Activated CD8-positive, alpha-beta memory T cell treated with anti-CD3 and anti-CD28 coated beads for 36 hours (primary cell): Measurements from ENCODE around the gene CDK18. TPM values are rescaled to one million over a fixed set of nuclear protein-coding genes. Genes with fewer than 3 reads are reported as not detected.

Source experiments
- CTCF ChIA-PET: fragments of 350-600 bp; sonication (Branson Sonifier 250); formaldehyde crosslinking; loops from one replicate; lab custom pipeline; 2021; ENCODE audit warnings: antibody characterized with exemption; lab: Charles Lee
- POLR2A ChIA-PET: fragments of 350-600 bp; sonication (Branson Sonifier 250); formaldehyde crosslinking; loops from one replicate; lab custom pipeline; 2021; ENCODE audit warnings: antibody characterized with exemption; lab: Charles Lee
- total RNA-seq, 2 experiments: library from RNA; stranded (reverse); gene quantifications; one replicate each; pipeline ENCODE4 v1.2.3, GENCODE V29; 2021

Gene CDK18
- total RNA-seq, 2 experiments from 2014 or later: 2.3 to 2.5 TPM

DNA sequence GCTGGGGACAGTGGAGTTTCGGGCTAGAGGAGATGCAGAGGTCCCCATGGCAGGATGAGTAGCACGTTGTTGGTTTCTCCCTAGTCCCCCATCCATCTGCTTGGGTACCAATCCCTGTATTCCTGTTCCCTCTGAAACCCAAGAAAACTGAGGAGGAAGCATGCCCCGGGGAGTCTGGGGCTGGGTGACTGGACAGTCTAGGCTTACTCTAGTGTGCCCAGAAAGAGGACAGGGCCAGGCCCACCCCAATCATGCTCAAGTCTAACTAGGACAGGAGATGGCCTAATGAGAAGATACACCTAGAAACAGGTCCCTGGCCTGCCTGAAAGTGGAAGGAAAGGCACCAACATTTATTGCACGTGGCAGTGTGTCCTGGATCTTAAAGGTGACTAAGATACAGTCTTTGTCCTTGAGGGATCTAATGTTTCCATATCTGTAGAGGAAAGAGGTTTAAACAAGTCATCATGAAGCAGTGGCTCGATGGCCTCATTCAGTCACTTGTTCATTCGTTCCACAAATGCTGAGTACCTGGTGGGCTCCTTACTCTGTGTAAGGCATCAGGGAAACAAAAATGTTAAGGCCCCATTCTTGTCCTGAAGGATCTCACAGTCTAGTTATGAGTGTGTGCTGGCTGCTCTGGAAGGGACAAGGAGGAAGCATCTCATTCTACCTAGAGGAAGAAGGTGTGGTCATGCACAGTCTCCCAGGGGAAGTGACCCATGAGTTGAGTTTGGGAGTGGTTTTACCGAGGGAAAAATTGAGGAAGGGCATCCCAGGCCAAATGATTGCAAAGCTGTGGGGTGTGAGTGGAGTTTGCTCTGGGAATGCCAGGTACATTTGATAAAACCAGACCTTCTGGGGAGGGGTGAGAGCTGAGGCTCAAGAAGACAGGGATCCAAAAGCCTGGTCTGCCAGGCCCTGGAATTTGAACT is 10.0 kb downstream of the CDK18 start:
- ChIA-PET POLR2A (no interaction called here), CTCF (interaction anchor here (0.7 to 2.6 kb wide), 3 partner anchors 10 to 29 kb away, joined by 5 to 14 read pairs (median 5); no protein-coding TSS in a partner anchor)

GRCh38 chr1:205515781-205516253 is 11.3 kb downstream of the CDK18 start:
- POLR2A ChIA-PET: no interaction called here
- CTCF ChIA-PET: interaction anchor here (0.7 to 1.1 kb wide), 3 partner anchors 8 to 31 kb away, joined by 3 to 5 read pairs (median 5); no protein-coding TSS in a partner anchor

- ChIA-PET POLR2A (no interaction called here), CTCF (interaction anchor here (1.1 to 1.4 kb wide), 3 partner anchors 11 to 141 kb away, joined by 3 to 5 read pairs (median 3); no protein-coding TSS in a partner anchor)
Measured at GRCh38 chr1:205516362-205516761, 11.9 kb downstream of the CDK18 start.

GRCh38 chr1:205517288-205517687 is 12.8 kb downstream of the CDK18 start:
- POLR2A ChIA-PET: no interaction called here
- CTCF ChIA-PET: interaction anchor here (0.6 to 1.4 kb wide), 3 partner anchors 10 to 140 kb away, joined by 3 to 4 read pairs (median 3); no protein-coding TSS in a partner anchor

GRCh38 chr1:205517763-205518162 is 13.3 kb downstream of the CDK18 start:
- ChIA-PET POLR2A (no interaction called here), CTCF (interaction anchor here (0.6 to 1.4 kb wide), 3 partner anchors 9 to 140 kb away, joined by 3 to 4 read pairs (median 3); no protein-coding TSS in a partner anchor)

- ChIA-PET POLR2A (interaction anchor here (0.6 kb wide), 1 partner anchor 19 kb away, joined by 9 read pairs; no protein-coding TSS in a partner anchor), CTCF (interaction anchor here (0.9 kb wide), 1 partner anchor 165 kb away, joined by 3 read pairs; no protein-coding TSS in a partner anchor)
Measured at GRCh38 chr1:205518661-205519540, 14.4 kb downstream of the CDK18 start.

DNA sequence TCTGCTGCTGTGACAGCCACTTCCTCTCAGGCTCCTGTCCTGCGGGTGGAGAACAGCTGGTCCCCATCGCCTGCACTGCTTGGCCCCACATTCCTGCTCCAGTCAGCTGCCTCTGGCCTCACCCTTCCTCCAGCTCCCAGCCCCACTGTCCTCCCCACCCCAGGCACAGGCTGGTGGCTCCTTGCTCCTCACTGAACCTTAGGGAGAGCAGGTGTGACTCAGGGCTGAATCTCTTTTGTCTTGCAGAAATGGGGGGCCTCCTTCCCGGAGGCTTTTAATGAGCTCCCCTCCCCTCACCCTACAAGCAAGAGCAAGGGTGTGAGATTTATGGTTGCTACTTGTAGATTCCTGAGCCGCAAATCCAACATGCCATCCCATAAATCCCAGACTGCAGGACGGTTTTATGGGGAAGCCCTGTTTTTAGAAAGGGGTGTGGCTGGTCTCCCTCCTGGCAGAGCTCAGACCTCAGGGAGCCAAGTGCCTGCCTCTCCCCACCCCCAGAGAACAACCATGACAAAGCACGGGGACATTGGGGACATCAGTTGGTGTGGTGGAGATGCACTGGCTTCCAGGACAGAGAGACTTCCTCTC is 15.2 kb downstream of the CDK18 start:
- POLR2A ChIA-PET: interaction anchor here (0.6 kb wide), 1 partner anchor 18 kb away, joined by 9 read pairs; no protein-coding TSS in a partner anchor
- CTCF ChIA-PET: interaction anchor here (0.7 to 0.9 kb wide), 2 partner anchors 15 to 165 kb away, joined by 3 read pairs; partner anchors contain the start of gene CDK18

- ChIA-PET POLR2A (interaction anchor here (0.6 kb wide), 1 partner anchor 129 kb away, joined by 3 read pairs; no protein-coding TSS in a partner anchor), CTCF (interaction anchor here (0.7 to 5.2 kb wide), 2 partner anchors 16 to 31 kb away, joined by 3 to 128 read pairs; partner anchors contain the start of gene CDK18)
Measured at GRCh38 chr1:205520709-205521108, 16.2 kb downstream of the CDK18 start.

DNA sequence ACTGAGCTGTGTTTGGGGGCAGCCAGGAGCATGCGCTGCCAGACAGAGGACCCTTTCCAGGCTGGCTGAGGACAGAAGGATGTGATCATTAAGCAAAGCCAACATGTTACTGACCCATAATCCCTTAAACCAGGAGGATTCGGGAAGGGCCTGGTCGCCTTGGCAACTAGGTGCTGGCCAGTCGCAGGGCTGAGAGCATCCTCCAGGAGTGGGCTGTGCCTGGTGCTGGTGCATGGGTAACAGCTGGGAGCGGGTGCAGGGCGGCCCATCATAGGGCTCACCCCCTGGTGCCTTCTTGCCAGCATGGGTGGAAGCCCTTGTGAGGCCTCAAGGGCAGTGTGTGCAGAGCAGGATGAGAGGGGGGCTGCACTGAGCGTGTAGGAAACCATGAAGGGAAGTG is 17.2 kb downstream of the CDK18 start:
- ChIA-PET CTCF (interaction anchor here (1.0 to 5.2 kb wide), 7 partner anchors 9 to 190 kb away, joined by 3 to 128 read pairs (median 3); no protein-coding TSS in a partner anchor), POLR2A (no interaction called here)

DNA sequence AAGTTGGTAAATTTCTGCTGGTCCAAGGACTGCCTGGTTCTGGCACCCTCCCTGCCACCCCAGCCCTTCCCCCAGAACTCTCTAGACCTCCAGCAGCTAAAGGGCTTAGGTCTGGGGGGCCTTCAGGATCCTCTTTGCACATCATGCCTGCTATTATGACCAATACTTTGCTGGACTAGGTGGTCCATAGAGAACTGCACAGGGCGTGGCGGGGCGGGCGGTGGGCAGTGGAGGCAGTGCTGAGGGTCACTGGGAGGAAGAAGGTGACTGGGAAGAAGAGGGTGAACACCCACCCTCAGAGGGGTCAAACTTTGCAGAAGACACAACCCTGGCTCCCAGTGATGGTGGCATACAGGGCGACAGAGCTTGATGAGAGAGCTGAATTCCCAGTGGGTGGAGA is 18.2 kb downstream of the CDK18 start:
- POLR2A ChIA-PET: no interaction called here
- CTCF ChIA-PET: interaction anchor here (0.6 to 5.2 kb wide), 10 partner anchors 10 to 249 kb away, joined by 3 to 128 read pairs (median 13); no protein-coding TSS in a partner anchor

- CTCF ChIA-PET: interaction anchor here (1.0 to 5.2 kb wide), 16 partner anchors 10 to 267 kb away, joined by 3 to 128 read pairs (median 7); no protein-coding TSS in a partner anchor
- POLR2A ChIA-PET: no interaction called here
Measured at GRCh38 chr1:205523261-205523890, 18.9 kb downstream of the CDK18 start.

DNA sequence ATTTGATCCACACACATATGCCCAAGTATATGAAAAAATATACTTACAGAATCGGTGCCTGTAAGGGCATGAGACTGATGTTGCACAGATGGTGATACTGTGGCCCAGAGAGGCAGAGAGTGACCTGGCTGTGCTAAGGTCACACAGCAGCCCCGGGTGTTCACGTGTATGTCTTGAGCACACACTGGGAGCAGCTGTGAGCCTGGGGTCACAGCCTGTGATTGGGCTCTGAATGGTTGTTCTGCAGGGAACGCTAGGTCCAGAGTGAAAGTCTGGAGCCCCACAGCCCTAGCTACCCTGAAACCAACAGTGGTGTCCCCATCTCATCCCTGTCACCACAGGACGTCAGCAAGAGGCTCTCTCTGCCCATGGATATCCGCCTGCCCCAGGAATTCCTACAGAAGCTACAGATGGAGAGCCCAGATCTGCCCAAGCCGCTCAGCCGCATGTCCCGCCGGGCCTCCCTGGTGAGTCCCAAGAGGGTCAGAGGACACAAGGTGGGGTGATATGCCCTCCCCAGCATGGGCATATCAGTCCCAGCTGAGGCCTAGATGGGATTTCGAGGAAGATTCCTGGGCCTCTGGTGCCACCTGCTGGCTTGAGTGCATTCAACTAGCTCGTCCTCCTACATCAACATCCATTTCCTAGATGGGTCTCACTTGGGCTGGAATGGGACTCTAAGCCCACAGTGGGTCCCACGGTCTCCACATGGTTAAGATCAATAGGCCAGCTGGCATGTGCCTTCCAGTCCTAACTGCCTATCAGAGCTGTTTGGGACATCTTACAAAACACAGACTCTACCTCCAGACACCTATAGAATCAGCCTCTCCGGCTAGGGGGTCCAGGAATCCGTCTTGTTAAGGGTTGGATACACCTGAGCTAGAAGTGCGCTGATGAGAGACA is 19.7 kb downstream of the CDK18 start:
- POLR2A ChIA-PET: interaction anchor here (1.0 kb wide), 1 partner anchor 108 kb away, joined by 3 read pairs; no protein-coding TSS in a partner anchor
- CTCF ChIA-PET: interaction anchor here (0.6 to 5.2 kb wide), 35 partner anchors 9 to 268 kb away, joined by 3 to 128 read pairs (median 3); partner anchors contain the start of genes BLACAT1, CDK18 and ELK4

- ChIA-PET POLR2A (interaction anchor here (1.0 kb wide), 1 partner anchor 108 kb away, joined by 3 read pairs; no protein-coding TSS in a partner anchor), CTCF (interaction anchor here (0.6 to 5.2 kb wide), 30 partner anchors 10 to 268 kb away, joined by 3 to 128 read pairs (median 3); partner anchors contain the start of genes BLACAT1, CDK18 and ELK4)
Measured at GRCh38 chr1:205524794-205525101, 20.3 kb downstream of the CDK18 start.

- ChIA-PET CTCF (interaction anchor here (1.1 to 6.1 kb wide), 12 partner anchors 9 to 241 kb away, joined by 3 to 128 read pairs (median 14); no protein-coding TSS in a partner anchor), POLR2A (no interaction called here)
Measured at GRCh38 chr1:205525495-205526285, 21.2 kb downstream of the CDK18 start.

DNA sequence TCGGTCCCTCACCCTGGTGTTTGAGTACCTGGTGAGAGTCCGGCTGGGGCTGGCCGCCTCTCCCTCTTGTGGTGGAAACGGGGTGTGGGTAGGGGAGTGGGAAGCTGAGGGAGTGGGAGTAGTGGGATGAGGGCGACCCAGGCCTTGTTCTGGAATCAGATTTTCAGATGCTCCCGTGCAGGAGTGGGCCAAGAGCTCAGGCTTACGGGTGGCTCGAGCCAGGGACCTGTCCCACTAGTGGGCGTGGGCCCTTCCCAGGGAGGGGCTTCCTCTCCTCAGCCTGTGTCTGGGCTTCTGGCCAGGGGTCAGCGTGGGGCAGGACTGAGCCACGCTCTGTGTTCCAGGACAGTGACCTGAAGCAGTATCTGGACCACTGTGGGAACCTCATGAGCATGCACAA is 22.0 kb downstream of the CDK18 start:
- ChIA-PET POLR2A (no interaction called here), CTCF (interaction anchor here (1.4 to 6.1 kb wide), 2 partner anchors 132 to 172 kb away, joined by 6 to 76 read pairs; no protein-coding TSS in a partner anchor)
